NOMO-1 treated with DMSO at 0.1 percent for 48 hours (cell line): ENCODE measurements around the gene KNG1.
"Not testable (repeated sequence)": the region's sequence is repeated elsewhere in the genome, so short reads cannot be mapped to it uniquely, and the experiment has no call there.

Experiments
- DNase-seq: peaks from one replicate; lab custom pipeline; 2025; ENCODE audit not compliant: unreplicated experiment; lab: John Stamatoyannopoulos, UW

The KNG1 gene

GRCh38 chr3:186717039-186717457, at the start of gene KNG1:
TSS of gene KNG1 (plus strand) at chr3:186717359. CDS start at chr3:186717543, 184 bp downstream.
- no peak for DNase-seq

- no peak for DNase-seq
Measured at GRCh38 chr3:186668426-186668825, 48.7 kb upstream of the KNG1 start.

GRCh38 chr3:186669378-186670084, 47.6 kb upstream of the KNG1 start:
- no peak for DNase-seq

GRCh38 chr3:186670155-186670554, 47.0 kb upstream of the KNG1 start:
- DNase-seq, result peak; percentile 4

- DNase-seq, result no peak
Measured at GRCh38 chr3:186671051-186671450, 46.1 kb upstream of the KNG1 start.

GRCh38 chr3:186678604-186679003, 38.6 kb upstream of the KNG1 start:
- no peak for DNase-seq

GRCh38 chr3:186679151-186679550, 38.0 kb upstream of the KNG1 start:
- no peak for DNase-seq

- DNase-seq, result no peak
Measured at GRCh38 chr3:186680869-186681268, 36.3 kb upstream of the KNG1 start.

GRCh38 chr3:186682812-186683211, 34.3 kb upstream of the KNG1 start:
- DNase-seq, result no peak

GRCh38 chr3:186683979-186684378, 33.2 kb upstream of the KNG1 start:
- DNase-seq, result no peak

GRCh38 chr3:186686475-186686874, 30.7 kb upstream of the KNG1 start:
- DNase-seq, result not testable (repeated sequence)

- no peak for DNase-seq
Measured at GRCh38 chr3:186687120-186687651, 30.0 kb upstream of the KNG1 start.

- not testable (repeated sequence) for DNase-seq
Measured at GRCh38 chr3:186690304-186690703, 26.9 kb upstream of the KNG1 start.

GRCh38 chr3:186691676-186692075, 25.5 kb upstream of the KNG1 start:
- no peak for DNase-seq

- no peak for DNase-seq
Measured at GRCh38 chr3:186693843-186694242, 23.3 kb upstream of the KNG1 start.

GRCh38 chr3:186694288-186695032, 22.7 kb upstream of the KNG1 start:
- DNase-seq, result no peak

- no peak for DNase-seq
Measured at GRCh38 chr3:186696522-186696921, 20.6 kb upstream of the KNG1 start.

- DNase-seq, result no peak
Measured at GRCh38 chr3:186697510-186697909, 19.6 kb upstream of the KNG1 start.

GRCh38 chr3:186700267-186700666, 16.9 kb upstream of the KNG1 start:
- peak; percentile 4 for DNase-seq

- not testable (repeated sequence) for DNase-seq
Measured at GRCh38 chr3:186702451-186702850, 14.7 kb upstream of the KNG1 start.

GRCh38 chr3:186705882-186706780, 11.0 kb upstream of the KNG1 start:
- DNase-seq, result no peak
